ENCODE data around the gene WNT6. TPM values are rescaled to one million over a fixed set of nuclear protein-coding genes. Genes with fewer than 3 reads are reported as not detected.

The WNT6 gene
- total RNA-seq, 4 donors from 2014 or later, result 0.73 to 0.76 TPM; not detected in 2

DNA sequence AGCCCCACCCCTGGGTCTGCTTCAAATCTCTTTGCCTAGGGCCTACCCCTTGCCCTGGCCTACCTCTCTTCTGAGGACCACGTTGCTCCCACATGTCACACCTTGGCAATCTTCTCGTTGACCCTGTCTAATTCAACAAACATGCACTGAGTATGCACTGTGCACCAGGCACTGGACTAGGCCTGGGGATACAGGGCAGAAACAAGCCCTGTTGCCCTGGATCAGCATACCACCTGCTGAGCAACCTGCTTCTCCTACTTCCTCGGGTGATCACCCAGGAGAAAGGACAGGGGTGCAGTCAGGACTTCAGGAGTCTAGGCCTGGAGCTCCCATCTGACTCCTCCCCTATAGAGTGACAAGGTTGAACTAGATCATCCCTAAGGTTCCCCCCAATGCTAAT is 30.8 kb downstream of the WNT6 start:
- Histone ChIP-seq H3K9me3 (no peaks in the 10 kb centered on the region), H3K36me3 (peaks cover 0 to 10% (median 0%) of the 10 kb centered on the region in 3 donors), H3K4me1 (peaks cover 24 to 58% (median 27%) of the 10 kb centered on the region in 3 donors), H3K27me3 (peaks cover 0 to 88% (median 4%) of the 10 kb centered on the region in 4 donors), H3K4me3 (no peak overlapping the region), H3K27ac (no peak overlapping the region)
- intact Hi-C loops (cut with DNase I), result no loop called here
- DNase-seq, result no peak
- 57% methylated on average over 2 of the region's 3 CpGs; no CpG with 5 or more reads in 1 of the 2 donors for WGBS, 2 donors
- TF ChIP-seq, protein P1, sequence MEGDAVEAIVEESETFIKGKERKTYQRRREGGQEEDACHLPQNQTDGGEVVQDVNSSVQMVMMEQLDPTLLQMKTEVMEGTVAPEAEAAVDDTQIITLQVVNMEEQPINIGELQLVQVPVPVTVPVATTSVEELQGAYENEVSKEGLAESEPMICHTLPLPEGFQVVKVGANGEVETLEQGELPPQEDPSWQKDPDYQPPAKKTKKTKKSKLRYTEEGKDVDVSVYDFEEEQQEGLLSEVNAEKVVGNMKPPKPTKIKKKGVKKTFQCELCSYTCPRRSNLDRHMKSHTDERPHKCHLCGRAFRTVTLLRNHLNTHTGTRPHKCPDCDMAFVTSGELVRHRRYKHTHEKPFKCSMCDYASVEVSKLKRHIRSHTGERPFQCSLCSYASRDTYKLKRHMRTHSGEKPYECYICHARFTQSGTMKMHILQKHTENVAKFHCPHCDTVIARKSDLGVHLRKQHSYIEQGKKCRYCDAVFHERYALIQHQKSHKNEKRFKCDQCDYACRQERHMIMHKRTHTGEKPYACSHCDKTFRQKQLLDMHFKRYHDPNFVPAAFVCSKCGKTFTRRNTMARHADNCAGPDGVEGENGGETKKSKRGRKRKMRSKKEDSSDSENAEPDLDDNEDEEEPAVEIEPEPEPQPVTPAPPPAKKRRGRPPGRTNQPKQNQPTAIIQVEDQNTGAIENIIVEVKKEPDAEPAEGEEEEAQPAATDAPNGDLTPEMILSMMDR (IDR thresholded peaks at IDR 0.05), result no peak
- no peak for TF ChIP-seq POLR2A (IDR thresholded peaks at IDR 0.05)

DNA sequence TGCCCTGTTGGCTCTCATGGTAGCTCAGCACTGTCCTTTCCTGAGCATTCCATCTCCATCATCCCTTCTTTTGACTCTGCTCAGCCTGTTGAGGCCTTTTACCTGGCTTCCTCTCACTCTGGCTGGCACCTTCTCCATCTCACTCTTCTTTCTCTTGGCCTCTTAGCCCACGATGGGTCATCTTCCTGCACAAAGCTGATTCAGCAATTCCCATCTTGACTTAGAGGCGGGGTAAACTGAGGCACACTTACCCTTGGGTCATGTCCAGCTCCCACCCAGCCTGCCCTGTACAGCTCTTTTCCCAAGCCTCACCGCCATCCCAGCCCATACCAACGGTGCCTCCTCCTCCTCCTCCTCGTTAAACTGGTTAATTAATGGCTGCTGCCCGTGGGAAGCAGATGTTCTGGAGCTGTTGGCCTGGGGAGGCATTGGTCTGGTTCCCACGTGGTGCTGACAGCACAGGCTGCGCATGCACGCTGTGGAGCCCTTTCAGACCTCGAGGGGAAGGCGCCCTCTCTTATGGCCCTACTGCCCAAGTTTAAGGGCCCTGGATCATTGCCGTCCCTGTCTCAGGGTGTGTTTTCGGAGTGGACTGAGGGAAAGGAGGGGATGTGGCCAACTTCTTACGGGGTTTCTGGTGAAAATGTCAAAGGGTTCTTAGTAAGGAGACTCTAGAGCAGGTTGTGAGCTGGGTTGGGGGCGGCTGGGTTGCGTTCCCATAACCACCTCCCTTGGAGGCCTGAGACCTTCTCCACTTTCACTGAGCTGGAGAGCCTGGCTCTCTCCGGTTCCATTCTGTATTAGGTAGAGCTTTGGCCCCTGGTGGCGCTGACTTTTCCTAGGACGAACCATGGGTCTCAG is 31.9 kb downstream of the WNT6 start:
- no peak overlapping the region for H3K4me3 ChIP-seq
- WGBS, 2 donors, result 71 to 80% methylated on average over 13 to 19 of the region's 19 CpGs
- DNase-seq, result no peak
- H3K36me3 ChIP-seq, result peaks cover 0 to 10% (median 0%) of the 10 kb centered on the region in 3 donors
- H3K4me1 ChIP-seq, result peaks cover 24 to 58% (median 25%) of the 10 kb centered on the region in 3 donors
- H3K9me3 ChIP-seq, result no peaks in the 10 kb centered on the region
- peaks cover 0 to 89% (median 7%) of the 10 kb centered on the region in 4 donors for H3K27me3 ChIP-seq
- no peak for TF ChIP-seq POLR2A (IDR thresholded peaks at IDR 0.05)
- TF ChIP-seq, protein P1 (IDR thresholded peaks at IDR 0.05), result no peak
- H3K27ac ChIP-seq, result no peak overlapping the region
- intact Hi-C loops (cut with DNase I), result no loop called here

DNA sequence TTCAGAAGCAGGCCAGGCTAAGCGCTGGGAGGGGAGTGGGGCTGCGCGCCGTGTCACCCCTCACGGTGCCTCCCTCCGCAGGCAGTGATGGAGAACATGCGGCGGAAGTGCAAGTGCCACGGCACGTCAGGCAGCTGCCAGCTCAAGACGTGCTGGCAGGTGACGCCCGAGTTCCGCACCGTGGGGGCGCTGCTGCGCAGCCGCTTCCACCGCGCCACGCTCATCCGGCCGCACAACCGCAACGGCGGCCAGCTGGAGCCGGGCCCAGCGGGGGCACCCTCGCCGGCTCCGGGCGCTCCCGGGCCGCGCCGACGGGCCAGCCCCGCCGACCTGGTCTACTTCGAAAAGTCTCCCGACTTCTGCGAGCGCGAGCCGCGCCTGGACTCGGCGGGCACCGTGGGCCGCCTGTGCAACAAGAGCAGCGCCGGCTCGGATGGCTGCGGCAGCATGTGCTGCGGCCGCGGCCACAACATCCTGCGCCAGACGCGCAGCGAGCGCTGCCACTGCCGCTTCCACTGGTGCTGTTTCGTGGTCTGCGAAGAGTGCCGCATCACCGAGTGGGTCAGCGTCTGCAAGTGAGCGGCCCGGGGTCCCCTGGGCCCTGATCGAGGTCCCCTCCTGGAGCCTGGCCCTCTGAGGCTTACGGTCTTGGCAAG is 33.2 kb downstream of the WNT6 start:
- no peaks in the 10 kb centered on the region for H3K9me3 ChIP-seq
- no peak for DNase-seq
- H3K4me3 ChIP-seq, result peak overlapping the region; percentile 27 to 66 (median 37)
- H3K36me3 ChIP-seq, result peaks cover 0 to 10% (median 0%) of the 10 kb centered on the region in 3 donors
- WGBS, 2 donors, result no CpG with 5 or more reads among the region's 72 CpGs
- intact Hi-C loops (cut with DNase I), result no loop called here
- peaks cover 34 to 61% (median 34%) of the 10 kb centered on the region in 3 donors for H3K4me1 ChIP-seq
- peak in 1 of 4 donors; percentile 32 for TF ChIP-seq POLR2A (IDR thresholded peaks at IDR 0.05)
- TF ChIP-seq, protein P1 (IDR thresholded peaks at IDR 0.05), result peak in 5 of 6 experiments; percentile 21 to 62 (median 43)
- peak overlapping the region; percentile 60 to 76 (median 62) for H3K27ac ChIP-seq
- H3K27me3 ChIP-seq, result peaks cover 0 to 91% (median 15%) of the 10 kb centered on the region in 4 donors

DNA sequence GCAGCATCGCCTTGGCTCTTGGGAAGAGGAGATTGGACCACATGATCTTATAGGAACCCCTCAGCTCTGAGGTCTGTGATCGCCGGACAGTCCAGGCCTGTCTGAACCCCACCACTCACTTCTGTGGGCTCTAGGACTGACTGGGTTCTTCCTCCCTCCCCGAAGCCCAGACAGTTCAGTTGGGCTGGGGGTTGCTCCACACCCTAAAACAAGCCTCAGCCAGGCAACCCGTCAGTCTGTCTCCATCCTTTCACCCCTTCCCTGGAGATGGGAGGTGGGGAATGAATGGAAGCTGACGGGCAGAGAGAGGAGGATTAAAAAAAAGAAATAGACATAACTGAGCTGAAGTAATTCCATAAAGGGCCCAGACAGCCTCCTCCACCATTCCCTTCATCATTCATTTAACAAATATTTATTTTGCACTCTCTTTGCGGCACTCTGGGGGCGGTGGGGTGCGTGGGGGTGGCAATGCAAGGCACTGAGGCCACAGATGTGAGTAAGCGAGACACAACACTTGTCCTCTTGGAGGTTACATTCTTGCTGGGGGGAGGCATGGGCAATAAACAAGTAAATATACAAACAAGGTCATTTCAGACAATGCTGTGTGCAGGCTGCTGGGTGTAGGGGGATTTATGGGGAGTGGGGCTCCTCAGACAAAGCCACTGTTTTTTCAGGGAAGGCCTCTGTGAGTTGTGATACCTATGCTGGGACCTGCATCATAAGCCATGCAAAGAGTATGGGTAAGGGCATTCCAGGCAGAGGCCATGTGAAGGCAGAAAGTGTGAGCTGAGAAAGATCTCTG is 33.9 kb downstream of the WNT6 start:
- no peak for DNase-seq
- TF ChIP-seq, protein P1 (IDR thresholded peaks at IDR 0.05), result no peak
- TF ChIP-seq POLR2A (IDR thresholded peaks at IDR 0.05), result no peak
- Histone ChIP-seq H3K27me3 (peaks cover 0 to 92% (median 17%) of the 10 kb centered on the region in 4 donors), H3K27ac (peak overlapping the region; percentile 60 to 76 (median 62)), H3K36me3 (peaks cover 0 to 10% (median 0%) of the 10 kb centered on the region in 3 donors), H3K4me3 (peak overlapping the region; percentile 27 to 66 (median 37)), H3K4me1 (peaks cover 41 to 68% (median 41%) of the 10 kb centered on the region in 3 donors), H3K9me3 (no peaks in the 10 kb centered on the region)
- intact Hi-C loops (cut with DNase I), result no loop called here
- WGBS, 2 donors, result 28 to 46% methylated on average over 5 to 6 of the region's 10 CpGs

Measured in esophagus squamous epithelium (tissue), 5 donors.